NCI-H524 treated with DMSO at 0.1 percent for 48 hours (cell line): ENCODE measurements around the gene CAMKK2.
"Not testable (repeated sequence)": the region's sequence is repeated elsewhere in the genome, so short reads cannot be mapped to it uniquely, and the experiment has no call there.

ENCODE experiments used
- DNase-seq: peaks from one replicate; lab custom pipeline; 2025; lab: John Stamatoyannopoulos, UW

The CAMKK2 gene

DNA sequence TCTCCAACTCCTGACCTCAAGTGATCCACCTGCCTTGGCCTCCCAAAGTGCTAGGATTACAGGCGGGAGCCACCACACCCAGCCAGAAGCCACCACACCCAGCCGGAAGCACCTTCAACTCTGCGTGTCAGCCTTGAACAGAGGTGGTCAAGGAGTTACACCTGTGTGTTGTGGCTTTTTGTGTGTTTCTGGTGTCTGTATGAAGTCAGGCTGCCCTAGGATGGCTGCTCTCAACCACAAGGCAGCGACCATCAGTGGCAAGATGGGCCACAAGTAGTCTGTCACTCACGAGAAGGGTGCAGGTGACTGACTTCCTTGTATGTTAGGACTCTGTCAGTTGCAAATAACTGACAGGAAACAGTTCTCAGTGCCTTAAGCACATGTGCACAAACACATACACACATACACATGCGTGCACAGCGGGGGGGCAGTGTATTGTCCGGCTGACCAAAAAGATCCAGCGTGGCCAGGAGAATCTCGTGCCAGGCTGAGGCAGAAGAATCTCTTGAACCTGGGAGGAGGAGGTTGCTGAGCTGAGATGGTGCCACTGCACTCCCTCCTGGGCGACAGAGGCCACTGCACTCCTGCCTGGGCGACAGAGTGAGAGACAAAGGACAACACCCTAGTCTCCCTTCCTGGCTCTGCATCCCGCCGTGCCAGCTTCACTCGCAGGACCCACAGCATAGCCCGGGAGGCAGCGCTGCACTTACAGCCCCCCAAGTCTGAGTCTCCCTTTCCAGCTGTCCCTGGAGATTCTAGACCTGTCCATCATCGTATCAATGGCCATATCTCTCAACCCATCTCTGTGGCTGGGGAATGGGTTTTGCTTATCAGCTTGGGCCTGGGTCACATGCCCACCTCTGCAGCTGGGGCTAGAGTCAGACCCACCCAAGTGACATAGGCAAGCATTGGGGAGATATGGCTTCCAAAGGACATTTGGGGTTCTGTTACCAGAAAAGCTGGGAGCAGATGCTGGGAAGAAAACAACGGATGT lies 72.9 kb downstream of the CAMKK2 start:
- DNase-seq = no peak

DNA sequence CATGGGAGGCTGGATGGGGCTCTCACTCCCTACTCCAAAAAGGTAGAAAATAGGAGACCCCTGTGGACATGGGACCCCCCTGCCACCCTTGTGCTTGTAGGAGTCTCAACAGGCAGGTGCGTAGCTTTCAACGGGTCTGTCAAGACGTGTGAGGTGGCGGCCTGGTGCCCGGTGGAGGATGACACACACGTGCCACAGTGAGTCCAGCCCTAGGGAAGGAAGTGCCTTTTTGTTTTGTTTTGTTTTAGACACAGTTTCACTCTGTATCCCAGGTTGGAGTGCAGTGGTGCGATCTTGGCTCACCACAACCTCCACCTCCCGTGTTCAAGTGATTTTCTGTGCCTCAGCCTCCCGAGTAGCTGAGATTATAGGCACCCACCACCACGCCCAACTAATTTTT lies 73.7 kb downstream of the CAMKK2 start:
- no peak for DNase-seq

DNA sequence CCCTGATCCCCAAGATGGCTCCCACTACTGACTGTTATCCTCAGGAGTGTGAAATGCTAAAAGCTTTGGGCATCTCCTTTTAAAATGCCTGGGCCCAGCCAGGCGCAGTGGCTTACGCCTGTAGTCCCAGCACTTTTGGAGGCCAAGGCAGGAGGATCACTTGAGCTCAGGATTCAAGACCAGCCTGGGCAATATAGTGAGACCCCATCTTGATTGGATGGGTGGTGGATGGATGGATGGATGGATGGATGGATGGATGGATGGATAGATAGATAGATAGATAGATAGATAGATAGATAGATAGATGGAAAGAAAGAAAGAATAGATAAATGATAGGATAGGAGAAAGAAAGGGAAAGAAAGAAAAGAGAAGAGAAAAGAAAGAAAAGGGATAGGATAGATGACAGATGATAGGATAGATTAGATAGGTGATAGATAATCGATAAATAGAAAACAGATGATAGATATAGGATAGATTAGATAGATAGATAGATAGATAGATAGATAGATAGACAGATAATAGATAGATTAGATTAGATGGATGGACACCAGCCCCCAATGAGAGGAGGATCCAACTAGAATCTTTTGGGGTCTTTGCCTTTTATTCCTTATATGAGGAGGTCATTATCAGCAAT lies 77.0 kb downstream of the CAMKK2 start:
- no peak for DNase-seq

DNA sequence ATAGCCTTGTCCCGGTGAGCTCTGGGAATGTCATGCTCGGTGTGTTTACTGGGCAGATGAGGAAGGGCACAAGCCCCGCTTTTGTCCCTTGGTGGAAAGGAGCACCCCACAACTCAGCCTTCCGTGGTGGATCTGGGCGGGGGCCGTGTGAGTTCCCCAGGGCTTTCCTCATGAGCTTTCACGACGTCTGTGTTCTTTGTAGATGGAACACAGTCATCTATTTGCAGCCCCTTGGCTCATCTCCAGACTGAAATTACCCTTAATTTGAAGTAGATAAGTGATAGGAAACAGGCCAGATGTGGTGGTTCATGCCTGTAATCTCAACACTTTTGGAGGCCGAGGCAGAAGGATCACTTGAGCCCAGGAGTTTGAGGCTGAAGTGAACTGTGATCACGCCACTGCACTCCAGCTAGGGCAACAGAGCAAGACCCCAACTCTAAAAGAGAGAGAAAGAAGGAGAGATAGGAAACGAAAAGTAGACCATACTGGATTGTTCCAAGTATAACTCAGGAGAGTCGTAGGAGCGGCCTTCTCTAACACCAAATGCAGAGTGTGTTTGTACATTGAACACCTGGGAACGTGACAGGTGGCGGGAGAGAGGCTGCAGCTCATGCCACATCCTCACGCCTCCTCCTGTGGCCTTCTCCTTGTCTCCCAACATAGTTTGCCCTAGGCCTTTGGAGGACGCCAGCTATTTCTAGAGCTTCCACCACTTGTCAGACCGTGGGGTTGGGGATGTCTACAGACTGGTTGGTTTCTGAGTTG lies 77.7 kb downstream of the CAMKK2 start:
- DNase-seq = no peak

DNA sequence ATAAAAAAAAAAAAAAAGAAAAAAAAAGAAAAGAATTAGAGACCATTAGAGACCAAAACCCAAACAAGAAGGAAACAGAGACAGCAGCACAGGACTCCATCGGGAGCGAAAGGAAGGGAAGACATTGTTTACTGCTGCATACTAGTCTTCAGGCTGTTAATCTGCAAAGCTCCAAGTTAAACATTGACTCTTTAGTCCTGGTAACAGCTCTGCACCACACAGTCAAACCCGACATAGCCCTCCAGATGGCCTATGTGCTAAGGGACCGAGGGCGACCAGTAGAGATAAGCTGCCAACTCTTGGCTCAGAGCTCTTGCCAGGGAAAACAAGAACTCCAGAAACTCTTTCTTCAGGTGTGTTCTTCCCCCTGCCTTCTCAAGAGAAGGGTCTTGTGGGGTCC lies 78.7 kb downstream of the CAMKK2 start:
- no peak for DNase-seq

DNA sequence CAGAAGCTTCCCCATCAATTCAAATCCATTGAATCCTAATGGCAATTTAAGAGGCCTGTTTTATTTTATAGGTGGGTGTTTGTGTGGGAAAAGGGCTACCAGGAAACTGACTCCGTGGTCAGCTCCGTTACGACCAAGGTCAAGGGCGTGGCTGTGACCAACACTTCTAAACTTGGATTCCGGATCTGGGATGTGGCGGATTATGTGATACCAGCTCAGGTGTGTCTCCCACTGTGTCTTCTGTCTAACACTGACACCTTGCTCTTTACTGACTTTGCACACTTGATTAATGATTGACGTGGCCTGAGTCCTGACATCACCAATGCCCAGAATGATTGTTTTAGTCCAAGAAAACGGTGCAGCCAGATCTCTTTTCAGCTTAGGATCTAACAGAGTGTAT lies 79.4 kb downstream of the CAMKK2 start:
- no peak for DNase-seq

DNA sequence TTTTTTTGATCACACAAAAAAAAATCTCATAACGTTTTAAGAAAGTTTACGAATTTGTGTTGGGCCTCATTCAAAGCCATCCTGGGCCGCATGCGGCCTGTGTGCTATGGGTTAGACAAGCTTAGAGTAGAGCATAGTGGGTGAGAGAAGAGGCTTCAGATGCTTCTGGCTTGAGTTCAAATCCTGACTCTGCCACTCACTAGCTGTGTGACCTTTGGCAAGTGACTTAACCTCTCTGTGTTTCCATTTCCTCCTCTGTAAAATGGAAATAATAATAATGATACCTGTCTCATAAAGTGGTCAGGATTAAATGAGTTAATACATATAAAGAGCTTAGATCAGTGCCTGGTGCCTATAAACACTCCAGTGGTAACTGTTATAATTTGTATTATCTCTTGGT lies 80.4 kb downstream of the CAMKK2 start:
- DNase-seq = no peak

DNA sequence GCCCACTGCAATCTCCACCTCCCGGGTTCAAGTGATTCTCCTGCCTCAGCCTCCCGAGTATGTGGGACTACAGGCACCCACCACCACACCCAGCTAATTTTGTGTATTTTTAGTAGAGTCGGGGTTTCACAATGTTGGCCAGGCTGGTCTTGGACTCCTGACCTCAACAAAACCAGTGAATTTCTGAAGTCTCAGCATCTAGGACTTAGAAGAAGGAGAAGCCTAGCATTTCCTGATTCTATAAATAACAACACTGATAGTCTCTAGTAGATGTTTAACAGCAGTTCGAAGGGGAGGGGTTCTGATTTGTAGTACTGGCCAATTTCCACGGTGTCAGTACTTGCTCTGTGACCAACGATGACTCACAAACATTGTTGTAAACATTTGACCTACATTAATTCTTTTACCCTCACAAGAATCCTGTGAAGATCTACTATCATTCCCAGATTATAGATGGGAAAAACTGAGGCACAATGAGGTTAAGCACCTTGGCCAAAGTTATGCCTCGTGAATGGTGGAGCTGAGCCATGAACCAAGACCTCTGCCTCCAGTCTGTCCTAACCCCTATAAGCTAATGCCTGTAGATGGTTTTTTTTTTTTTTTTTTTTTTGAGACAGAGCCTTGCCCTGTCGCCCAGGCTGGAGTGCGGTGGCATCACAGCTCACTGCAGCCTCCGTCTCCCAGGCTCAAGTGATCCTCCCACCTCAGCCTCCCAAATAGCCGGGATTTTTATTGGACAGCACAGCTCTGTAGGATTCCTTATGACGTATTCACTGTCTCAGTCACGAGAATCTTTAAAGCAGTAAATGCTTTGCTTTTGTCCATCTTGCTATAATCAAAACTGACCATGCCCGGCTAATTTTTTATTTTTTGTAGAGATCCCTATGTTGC lies 81.4 kb downstream of the CAMKK2 start:
- no peak for DNase-seq

DNA sequence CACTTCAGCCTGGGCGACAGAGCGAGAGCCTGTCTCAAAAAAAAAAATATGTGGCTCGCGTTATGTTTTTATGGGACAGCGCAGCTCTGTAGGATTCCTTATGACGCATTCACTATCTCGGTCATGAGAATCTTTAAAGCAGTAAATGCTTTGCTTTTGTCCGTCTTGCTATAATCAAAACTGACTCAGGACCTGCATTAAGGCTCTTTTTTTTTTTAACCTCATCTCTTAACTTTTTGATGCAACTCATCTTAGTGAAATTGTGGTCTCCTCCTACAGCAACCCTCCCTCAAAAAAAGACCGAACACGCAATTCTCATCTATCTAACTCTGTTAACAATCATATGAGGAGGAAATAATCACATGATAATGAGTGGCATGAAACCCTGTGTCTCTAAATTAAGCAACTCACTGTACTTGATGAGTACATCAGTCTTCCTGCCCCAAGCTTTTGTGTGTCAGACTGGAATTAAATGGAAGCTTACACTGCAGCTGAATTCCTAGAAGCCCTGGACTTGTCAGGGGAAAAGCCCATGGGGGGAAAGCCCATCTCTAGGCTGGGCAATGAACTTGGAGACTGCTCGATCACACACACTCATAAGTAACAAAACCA lies 82.2 kb downstream of the CAMKK2 start:
- DNase-seq = no peak

DNA sequence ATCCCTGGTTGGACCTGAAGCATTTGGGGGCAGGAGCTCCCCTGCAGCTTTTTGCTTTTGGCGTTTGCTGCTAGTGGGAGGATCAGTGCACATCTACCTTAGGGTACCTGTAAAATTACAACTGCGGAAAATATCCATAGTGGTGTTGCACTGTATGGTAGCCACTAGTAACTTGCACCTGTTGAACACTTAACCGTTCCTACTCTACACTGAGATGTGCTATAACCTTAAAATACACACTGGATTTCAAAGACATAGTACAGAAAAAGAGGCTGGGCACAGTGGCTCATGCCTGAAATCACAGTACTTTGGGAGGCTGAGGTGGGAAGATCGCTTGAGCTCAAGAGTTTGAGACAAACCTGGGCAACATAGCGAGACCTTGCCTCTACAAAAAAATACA lies 83.6 kb downstream of the CAMKK2 start:
- no peak for DNase-seq

DNA sequence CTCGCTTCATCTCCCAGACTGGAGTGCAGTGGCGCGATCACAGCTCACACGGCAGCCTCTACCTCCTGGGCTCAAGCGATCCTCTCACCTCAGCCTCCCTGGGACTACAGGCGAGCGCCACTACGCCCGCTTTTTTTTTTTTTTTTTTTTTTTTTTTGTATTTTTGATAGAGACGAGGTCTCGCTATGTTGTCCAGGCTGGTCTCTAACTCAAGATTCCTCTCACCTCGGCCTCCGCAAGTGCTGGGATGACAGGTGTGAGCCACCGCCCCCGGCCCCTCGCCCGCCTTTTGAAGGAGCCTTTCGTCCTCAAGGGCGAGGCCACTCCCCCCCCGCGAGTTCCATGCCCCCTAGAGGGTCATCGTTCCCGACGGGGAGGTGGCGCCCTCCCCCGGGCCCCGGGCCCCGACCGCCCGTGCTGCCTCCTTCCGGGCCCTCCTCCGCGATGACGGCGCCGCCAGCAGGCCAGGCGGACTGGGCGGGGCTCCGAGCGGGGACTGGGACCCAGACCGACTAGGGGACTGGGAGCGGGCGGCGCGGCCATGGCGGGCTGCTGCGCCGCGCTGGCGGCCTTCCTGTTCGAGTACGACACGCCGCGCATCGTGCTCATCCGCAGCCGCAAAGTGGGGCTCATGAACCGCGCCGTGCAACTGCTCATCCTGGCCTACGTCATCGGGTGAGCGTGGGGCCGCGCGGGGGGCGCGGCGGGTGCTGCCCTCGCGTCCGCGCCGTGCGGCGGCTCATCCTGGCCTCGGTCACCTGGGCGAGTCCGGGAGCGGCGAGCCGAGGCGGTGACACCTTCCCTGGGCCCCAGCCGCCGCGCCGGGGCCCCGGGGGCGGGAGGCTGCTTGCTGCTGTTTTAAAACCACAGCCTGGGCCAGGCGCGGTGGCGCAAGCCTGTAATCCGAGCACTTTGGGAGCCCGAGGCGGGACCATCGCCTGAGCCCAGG lies 86.6 kb downstream of the CAMKK2 start, which contains the start of gene P2RX4:
Gene P2RX4, plus strand, starts transcription at position 506 of the 949 bp plus-strand sequence. Its CDS starts 36 bp downstream, at position 542.
- peak; percentile 16 for DNase-seq

DNA sequence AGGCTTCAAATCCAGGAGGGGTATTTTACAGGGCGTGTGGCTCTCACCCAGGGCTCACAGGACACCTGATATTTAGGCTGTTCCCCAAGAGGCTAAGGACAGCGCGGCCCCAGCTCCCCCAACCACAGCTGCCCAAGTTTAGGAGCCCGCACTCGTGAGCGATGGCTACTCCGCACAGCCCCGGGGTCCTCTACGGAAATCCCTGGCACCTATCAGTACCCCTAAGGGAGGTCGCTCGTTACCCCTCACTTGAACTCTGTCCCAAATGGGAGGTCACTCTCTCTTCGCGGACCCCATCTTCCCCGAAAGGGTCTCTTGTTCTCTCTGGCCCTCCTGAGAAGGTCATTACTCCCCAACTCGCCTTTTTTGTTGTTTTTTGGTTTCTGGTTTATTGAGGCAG lies 87.3 kb downstream of the CAMKK2 start:
- no peak for DNase-seq

DNA sequence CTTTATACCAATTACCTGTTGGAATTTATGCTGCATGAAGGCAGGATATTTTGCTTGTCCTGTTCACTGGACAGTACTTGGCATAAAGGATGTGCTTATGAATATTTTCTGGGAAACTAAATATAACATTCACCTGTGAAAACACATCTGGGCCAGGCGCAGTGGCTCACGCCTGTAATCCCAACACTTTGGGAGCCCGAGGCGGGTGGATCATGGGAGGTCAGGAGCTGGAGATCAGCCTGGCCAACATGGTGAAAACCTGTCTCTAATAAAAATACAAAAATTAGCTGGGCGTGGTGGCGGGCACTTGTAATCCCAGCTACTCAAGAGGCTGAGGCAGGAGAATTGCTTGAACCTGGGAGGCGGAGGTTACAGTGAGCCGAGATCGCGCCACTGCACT lies 87.9 kb downstream of the CAMKK2 start:
- not testable (repeated sequence) for DNase-seq

DNA sequence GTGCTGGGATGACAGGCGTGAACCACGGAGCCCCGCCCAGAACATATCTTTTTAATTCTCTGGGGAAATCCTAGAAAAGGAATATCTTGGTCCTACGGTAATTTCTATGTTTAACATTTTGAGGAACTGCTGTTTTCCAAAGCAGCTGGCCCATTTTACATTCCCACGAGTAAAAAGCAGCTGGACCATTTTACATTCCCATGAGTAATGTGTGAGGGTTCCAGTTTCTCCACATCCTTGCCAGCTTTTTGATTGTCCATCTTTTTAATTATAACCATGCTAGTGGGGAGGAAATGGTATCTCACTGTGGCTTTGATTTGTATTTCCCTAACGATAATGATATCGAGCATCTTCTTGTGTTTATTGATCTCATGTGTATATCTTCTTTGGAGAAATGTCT lies 91.0 kb downstream of the CAMKK2 start:
- DNase-seq = no peak

DNA sequence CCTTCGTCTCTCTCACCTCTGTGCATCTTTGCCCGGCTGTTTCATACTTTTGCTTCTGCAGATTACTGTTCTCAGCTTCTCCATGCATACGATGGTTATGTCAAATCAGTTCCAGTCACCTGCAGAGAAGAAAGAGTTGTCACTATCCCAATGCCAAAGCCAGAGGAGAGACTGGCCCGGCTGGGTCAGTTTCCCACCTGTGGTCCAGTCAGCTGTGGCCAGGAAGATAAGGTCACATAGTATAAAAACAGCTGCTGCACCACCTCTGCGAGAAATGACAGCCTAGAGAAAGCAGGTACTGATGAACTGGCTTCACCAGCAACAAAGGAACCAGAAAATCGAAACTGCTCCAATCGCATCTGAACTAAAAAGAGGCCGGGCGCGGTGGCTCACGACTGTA lies 93.0 kb downstream of the CAMKK2 start:
- DNase-seq = no peak

DNA sequence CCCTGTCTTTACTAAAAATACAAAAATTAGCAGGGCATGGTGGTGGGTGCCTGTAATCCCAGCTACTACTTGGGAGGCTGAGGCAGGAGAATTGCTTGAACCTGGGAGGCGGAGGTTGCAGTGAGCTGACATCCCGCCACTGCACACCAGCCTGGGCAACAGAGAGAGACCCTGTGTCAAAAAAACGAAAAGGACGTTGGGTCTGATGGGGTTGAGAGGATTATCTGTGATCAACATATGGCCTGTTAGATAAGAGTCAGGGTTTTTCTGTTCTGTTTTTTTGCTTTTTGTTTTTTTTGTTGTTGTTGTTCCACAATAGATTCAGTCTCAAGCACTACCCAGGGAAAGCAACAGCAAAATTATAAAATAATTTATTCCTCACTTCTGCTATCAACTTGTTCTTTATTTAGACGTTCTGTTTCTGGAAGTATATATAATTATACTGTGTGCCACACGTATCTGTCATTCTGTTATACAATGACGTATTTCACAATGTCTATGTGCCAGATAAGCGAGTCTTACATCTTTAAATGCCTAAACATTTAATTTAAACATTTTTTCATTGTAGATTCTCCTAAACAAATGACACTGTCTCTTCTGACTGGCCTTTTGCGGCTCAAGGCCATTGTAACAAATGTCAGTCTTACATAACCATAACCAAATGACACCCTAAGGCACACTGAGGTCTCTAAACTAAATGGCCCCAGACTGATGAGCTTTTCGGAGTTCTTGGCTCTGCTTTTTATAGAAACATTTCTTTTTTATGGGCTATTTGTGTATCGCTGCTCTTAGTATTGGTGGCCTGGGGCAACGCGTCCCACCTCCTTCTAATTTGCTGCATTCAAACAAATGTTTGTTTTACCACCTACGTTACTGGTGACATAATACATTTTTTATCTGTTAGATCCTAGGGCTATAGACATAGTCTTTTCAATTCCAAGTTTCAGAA lies 93.8 kb downstream of the CAMKK2 start:
- no peak for DNase-seq

DNA sequence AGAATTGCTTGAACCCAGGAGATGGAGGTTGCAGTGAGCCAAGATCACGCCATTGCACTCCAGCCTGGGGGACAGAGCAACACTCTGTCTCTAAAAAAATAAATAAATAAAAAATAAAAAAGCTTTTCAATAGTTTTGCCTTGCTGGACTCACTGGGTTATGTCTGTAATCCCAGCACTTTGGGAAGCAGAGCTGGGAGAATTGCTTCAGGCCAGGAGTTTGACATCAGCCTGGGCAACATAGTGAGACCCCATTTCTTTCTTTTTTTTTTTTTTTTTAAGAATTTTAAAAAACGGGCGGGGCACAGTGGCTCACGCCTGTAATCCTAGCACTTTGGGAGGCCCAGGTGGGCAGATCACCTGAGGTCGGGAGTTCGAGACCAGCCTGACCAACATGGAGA lies 95.4 kb downstream of the CAMKK2 start:
- not testable (repeated sequence) for DNase-seq

DNA sequence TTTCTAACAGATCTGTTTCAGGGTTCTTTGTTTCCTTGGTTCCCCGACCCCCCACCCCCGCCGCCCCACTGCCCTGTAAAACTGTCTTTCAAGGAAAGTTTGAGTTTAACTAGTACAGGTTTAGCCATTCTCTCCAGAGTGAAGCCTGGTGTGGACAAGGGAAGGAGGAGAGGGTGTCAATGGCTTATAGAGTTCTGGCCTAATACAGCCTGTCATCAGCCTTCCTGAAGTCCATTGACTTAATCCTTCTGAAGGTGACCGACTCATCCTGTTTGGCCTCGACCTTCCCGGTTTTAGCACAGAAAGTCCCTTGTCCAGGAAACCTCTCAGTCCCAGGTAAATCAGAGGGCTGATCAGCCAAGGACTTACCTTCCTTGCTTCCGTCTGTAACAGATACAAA lies 97.6 kb downstream of the CAMKK2 start:
- no peak for DNase-seq

DNA sequence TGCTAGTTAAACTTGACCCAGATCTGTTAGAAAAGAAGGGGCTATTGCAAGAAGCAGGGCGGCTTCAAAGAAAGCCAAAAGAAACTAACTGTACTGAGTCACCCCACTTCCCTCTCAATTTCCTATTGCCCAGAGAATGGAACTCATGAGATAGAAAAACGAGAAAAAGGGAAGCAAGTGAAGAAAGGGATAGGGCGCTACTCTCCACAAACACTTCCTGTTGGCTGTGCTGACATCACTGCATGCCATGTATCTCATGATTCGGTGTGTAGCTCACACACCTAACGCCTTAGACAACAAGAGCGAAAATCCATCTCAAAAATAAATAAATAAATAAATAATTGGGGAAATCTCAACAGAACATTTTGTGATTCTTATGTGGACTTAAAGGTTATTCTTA lies 99.6 kb downstream of the CAMKK2 start:
- no peak for DNase-seq
